NCI-H2029 treated with DMSO at 0.1 percent for 48 hours (cell line): ENCODE data around the gene SLC2A6.

Experiments
- DNase-seq: peaks from one replicate; lab custom pipeline; 2025; lab: John Stamatoyannopoulos, UW

Gene SLC2A6

DNA sequence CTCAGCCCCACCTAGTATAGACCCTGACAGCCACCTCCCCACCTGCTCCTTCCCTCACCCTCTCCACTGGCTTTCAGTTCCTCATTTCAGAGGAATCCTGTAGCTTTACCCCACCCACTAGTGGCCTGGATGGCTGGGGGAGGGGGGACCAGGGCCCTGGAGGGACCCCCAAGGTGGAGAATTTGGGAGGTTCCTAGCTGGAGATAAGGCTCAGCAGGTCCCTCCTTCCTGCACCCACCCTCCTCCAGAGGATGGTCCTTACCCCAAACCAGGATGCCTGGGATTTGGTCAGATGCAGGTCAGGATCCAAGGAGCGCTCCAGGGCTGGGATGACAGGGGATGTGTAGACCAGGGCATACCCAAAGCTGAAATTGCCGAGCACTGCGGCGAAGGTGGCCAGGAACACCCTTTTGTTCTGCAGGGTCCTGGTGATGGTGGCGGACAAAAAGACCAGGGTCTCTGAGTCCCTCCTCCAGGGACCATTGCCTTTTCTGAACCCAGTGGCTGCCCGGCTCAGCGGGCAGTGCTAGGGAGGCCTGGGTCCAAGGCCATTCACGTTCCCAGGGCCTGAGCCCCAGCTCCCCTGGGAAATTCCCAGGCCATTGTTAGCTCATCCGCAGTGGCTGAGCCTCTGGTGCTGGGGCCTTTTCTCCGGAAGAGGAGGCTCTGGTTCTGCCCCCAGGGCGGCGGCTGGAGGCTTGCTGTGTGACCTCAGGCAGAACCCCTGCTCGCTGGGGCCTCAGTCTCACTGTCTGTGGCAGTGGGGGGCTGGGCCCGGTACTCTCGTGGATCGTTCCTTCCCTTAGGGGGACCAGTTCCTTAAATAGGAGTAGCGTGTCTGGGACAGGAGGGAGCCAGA lies 678 bp downstream of the SLC2A6 start:
- DNase-seq, result no peak

DNA sequence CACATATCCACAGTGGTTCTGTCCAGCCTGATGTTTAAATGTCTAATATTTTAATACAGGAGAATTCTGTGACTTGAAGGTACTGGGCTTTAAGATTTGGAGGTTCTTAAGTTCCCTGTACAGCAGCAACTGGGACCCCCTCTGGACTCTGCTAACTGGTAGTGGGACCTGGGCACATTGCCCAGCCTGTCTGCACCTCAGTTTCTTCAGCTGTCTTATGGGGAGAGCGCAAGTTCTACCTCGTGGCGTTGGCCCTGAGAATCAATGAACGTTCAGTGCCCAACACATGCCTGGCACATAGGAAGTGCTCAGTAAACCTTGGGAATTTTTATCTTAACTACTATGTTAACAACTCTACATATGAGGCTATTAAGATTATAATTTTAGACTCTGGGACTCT lies 1.4 kb downstream of the SLC2A6 start:
- DNase-seq, result no peak

DNA sequence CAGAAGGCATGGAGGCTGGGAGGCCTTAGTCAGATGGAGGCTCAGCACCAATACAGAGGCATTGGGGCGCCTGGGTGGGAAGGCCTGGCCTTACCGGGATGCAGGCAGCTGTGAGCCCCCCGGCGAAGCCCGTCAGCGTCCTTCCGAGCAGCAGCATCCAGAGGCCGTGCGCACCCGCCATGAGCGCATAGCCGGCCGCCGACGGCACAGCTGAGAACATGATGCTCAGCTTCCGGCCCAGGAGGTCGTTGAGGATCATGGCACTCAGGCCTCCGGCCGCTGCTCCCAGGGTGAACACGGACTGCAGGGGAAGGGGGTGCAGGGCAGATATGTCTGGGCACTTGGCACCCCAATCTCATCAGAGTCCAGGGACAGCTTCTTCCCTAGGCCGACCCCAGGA lies 2.0 kb downstream of the SLC2A6 start:
- DNase-seq, result no peak

DNA sequence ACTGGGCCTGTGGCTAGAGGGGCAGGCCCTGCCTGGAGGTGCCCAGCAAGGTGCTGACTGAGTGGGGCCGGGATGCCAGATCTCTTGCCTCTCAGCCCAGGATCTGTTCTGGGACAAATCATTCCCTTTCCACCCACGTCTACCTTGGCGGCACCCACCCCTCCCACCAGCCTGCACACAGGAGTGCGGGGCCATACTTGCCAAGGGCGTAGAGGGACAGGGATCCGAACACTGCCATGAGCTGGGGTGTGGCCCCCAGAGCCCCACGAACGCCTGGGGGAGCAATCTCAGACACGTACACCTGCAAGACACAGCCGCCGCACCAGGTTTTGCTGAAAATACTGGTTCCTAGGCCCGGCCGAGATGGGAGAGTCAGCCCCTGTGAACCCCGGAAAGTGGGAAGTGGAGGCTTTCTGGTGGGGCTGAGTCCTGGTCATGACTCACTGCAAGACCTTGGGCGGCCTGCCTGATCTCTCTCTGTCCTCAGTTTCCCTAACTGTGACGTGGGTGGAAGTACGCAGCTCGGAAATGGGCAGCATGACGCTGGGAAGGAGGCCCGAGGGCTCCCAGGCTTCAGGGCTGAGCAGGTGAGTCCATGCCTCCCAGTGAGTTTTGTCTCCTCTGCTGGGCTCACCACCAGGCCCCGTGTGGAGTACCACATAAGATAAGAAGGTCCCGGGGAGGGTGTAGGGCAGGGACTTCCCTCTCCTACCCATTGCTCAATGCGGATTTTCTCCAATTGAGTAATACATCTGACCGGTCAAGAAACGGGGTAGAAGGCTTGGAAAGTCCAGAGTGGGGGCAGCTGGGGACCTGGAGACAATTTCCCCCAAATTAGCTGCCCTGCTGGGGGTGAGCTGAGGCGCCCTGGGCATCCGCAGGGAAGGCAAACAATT lies 2.6 kb downstream of the SLC2A6 start:
- no peak for DNase-seq

DNA sequence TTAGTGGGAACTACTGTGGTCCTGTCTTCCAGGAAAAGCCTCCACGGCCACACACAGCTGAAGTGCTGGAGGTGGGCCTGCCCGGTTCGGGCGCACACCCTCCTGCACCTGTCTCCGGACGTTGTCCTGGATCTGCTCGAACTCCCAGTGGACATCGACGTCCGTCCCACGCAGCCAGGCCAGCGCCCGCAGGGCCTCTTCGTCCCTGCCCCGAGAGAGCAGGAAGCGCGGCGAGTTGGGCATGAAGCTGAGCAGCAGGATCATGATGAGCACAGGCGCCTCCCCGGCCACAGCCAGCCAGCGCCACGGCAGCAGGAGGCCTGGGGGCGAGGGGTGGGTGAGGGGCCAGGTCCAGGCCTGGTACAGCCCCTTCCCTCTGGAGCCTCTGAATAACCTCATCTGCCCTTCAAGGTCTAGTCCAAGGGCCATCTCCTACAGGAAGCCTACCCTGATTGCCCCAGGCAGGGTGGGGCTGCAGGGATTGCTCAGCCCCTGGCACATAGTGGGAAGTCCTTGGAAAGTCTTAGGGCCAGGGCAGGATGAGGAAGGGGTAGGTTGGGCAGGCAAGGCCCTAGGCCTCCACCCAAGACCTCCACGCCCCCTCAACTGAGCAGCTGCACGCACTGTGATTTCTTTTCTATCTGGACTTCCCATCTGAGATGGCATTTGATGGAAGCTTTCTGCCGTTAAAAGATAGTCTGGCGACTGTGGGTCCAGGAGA lies 3.4 kb downstream of the SLC2A6 start:
- DNase-seq, result no peak

DNA sequence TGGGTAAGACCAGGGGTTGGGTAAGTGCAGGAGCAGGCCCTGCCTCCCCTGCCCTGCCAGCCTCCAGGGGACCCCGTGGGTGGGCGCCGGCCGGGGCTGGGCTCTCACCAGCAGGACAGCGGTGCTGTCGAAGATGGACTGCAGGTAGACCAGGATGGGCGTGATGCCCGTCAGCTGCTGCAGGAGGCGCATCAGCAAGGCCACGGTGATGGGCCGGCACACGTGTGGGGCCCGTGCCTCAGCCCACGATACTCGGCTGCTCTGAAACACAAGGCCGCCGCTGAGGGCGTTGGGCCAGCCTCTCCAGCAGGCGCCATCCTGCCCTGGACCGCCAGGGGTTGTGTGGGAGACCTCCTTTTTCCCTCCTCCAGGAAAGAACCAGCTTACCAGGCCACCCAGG lies 4.0 kb downstream of the SLC2A6 start:
- DNase-seq, result no peak

DNA sequence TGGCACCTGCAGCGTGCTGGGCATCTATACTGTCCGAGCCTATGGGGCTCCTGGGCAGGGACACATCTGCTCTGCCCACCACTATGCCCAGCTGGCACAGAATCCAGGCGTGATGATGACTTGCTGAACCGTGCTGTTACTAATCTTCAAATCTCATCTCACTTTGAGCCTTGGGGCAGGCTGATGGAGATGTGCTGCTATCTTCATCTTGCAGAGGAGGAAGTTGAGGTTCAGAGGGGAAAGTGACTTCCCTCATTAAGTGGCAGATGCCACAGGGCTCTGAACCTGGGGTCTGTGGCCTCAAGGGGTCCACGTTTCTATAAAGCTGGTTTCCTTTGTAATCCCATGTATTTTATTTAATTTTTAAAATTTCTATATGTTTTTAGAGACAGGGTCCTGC lies 4.7 kb downstream of the SLC2A6 start:
- DNase-seq, result no peak

DNA sequence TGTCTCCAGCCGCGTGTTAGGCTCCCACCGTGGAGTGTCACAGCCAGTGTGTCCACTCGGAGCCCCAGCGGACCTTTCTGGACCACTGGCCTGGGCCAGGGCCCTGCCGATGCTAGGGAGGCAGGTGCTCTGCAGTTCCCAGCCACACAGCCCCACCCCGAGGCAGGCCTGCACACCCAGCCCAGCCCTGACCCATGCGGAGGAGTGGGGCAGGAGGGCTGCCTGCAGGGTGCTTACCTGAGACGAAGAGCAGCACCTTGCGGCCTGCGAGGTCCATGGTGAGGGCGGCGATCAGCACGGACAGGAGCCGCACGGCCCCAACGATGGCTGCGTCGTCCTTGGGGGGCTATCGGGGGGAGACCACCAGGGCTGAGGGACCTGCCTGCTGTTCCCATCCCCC lies 5.2 kb downstream of the SLC2A6 start:
- DNase-seq, result no peak

DNA sequence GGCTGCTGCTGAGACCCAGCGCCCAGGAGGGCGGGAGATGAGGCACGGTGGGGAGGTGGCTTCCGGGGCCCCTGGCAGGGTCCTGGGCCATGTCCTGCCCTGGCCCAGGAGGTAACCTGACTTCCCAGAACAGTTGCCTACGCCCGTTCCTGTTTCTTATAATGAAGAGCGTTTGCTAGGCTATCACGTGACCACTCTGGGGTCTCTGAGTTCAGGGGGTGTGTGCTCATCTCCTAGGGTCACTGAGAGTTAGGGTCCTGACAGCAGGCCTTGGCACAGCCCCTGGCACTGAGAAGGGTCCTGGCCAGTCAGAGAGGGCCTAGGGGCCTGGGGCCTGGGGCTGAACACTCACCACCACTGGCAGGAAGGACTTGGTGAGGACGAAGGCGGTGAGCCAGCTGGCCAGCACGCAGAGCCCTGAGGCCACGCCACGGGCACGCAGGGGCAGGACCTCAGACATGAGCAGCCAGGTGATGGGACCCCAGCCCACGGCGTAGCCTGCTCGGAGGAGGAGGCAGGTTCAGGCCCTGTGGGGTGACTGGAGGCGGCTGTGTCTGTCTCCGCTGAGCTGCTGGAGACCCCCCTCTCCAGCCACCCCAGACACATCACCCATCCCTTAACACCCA lies 6.0 kb downstream of the SLC2A6 start:
- no peak for DNase-seq

DNA sequence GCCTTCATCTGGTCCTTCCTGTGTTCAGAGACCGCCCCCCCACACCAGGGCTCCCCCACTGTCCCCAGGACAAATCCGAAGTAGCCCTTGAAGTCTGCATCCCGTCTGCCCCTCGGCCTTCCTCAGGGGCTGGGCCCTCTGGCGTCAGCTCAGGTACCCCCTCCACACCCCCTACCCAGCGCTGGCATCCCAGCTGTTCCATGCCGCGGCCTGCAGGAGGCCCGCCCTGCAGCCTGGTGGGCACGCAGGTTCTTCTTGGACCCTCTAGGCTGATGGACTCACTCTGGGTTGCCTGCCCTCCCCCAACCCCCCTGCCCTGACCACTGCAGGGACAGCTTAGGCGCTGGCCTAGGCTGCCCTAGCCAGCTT lies 6.6 kb downstream of the SLC2A6 start:
- DNase-seq, result no peak

DNA sequence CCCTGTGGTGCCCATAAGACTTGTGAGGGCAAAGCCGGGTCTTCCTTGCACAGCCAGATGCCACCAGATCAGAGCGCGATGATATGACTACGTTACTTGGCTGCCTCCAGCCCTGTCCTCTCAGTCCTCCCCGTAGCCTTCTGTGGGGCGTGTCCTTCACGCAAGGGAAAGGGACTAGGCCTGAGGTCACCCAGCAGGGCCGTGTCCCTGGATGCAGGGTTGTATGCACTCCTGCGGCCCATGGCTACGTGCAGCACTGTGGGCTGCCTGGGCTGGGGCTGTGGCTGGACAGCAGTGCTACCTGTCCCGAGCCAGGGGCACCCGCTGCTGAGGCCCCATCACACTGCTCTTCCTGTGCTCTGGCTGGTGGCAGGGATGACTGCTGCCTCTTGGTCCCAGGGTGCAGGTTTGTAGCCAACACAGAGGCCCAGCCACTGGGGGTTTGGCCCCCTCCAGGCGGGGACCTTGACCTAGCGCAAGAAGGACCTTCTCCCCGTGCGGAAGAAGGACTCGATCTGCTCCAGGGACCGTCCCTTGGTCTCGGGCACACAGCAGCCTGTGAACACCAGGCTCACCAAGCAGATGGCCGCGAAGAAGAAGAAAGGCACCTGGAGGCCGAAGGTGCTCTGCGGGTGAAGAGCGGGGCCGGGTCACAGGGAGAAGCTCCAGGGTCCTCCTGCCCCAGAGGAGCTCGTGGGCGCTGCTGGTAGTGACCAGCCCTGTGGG lies 7.2 kb downstream of the SLC2A6 start:
- DNase-seq, result no peak

DNA sequence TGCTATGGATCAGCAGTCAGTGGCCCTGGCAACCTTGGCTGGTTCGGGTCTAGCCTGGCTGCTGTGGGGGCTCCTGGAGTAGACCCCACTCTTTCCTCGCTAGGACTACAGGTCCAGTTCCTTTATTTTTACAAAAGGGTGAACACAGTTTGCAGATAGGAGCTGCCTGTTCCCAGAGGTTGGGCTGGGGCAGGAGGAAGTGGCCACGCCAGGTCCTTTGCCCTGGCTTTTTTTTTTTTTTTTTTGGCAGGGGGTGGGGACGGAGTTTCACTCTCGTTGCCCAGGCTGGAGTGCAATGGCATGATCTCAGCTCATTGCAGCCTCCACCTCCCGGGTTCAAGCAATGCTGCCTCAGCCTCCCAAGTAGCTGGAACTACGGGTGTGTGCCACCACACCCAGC lies 7.9 kb downstream of the SLC2A6 start:
- DNase-seq, result no peak

DNA sequence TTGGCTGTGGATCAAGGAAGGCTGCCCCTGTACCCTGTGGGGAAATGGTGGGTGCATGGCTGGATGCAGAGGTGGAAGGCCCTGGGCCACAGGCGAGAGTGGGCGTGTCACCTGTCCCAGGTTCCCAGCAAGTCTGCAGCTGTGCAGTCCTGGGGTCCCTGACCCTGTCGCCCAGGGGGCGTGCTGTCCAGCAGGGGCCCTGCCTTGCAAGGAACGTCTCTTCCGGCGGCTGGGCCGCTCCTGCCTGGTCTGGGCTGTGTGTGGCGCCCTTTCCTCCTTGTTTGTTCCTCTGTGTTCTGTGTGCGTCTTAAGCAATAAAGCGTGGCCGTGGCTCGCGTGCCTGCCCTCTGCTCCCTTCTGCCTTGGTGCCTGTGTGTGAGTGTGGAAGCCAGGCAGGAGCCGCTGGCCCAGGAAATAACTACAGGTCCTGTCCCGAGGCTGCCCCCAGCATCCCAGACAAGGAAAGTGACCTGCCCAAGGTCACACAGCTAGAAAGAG lies 8.4 kb downstream of the SLC2A6 start:
- no peak for DNase-seq

DNA sequence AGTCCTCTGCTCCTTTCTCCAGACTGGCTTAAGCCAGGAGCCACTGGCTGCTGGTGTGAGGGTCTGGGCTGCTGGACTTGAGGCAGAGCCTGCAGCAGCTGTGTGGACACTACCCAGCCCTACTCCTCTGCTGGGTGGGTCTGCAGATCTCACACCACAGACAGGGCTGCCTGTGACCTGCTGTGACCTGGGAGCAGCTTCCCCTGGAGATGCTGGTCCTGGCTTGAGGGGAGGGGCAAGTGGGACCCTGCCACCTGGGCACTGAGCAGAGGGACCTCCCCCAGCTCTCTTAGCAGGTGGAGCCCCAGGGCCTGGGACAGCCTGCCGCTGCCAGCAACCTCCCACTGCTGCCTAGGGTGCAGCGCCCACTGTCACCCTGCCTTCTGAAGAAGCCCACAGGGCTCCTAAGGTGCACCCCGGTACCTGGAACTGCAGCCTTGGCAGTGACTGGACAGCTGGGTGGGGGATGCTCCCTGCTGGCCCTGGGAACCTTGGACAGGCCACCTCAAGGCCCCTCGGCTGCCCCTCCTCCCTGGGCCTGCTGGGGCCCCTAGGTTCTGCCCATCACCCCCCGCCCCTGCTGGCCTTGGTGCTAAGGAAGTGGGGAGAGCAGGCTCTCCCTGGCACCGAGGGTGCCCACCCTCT lies 10.0 kb downstream of the SLC2A6 start:
- no peak for DNase-seq

DNA sequence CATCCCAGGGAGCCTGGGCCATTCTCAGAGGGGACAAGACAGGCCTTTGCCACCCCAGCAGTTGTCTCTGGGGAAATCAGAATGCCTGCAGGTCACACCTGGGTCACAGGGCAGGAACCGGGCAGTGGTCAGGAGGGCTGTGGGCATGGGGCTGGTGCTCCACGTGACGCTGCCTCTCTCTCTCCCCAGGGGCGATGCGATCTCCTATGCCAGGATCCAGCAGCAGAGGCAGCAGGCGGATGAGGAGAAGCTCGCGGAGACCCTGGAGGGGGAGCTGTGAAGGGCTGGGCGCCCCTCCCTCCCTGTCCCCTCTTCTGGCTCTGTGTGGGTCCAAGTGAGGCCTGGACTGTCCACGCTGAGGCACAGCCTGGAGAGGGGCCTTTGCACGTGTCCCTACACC lies 10.5 kb downstream of the SLC2A6 start:
- DNase-seq, result no peak

DNA sequence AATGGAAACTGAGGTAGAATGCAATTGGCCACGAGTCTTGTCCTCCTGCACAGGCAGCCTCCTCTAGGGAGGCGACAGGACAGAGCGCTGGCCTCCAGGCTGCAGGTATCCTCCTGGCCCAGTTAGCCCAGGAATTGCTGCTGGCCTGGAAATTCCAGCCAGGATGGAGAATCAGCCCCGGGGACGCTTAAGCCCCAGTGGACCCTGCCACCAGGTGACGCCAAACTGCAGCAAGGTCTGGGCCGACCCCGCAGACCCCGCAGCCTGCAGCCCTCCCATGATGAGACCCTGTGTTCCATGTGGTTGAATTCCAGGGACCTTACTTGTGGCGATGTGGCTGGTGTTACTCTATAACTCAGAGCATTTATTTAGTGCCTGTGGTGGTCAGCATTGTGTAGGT lies 11.8 kb downstream of the SLC2A6 start:
- no peak for DNase-seq

DNA sequence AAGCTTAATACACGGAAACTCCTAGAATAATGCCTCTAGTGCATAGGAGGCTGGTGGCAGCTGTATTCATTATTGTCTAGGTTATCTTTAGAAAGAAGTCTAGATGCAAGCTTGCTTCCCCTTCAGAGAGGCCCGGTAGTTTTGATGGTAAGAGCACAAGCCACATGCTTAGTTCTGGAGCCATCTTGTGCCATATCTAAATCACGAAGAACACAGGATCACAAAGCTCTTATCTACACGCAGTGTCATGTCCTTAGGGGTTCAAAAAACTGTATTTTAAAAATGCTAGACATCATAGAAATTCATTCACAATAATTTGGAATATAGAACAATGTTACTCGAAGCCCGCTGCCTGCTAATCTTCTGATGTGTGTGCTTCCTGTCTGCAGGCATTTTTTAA lies 12.9 kb downstream of the SLC2A6 start:
- no peak for DNase-seq

DNA sequence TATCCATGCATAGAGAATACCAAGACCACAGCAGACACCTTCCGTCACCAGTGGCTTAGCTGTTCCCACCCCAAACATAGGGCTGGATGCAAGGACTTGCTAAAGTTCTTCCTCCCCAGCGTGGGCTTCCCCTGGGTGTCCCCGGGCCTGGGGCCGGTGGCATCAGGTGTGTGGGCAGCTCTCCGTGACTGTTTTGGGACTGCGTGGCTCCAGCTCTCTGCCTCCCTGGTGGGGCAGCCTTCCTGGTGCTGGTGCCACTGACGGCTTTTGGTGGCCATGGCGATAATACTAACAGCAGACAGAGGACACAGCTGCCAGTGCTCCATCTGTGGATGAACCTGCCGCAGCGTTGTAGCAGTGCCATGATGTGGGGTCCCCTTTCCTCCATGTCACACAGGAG lies 14.3 kb downstream of the SLC2A6 start:
- no peak for DNase-seq

DNA sequence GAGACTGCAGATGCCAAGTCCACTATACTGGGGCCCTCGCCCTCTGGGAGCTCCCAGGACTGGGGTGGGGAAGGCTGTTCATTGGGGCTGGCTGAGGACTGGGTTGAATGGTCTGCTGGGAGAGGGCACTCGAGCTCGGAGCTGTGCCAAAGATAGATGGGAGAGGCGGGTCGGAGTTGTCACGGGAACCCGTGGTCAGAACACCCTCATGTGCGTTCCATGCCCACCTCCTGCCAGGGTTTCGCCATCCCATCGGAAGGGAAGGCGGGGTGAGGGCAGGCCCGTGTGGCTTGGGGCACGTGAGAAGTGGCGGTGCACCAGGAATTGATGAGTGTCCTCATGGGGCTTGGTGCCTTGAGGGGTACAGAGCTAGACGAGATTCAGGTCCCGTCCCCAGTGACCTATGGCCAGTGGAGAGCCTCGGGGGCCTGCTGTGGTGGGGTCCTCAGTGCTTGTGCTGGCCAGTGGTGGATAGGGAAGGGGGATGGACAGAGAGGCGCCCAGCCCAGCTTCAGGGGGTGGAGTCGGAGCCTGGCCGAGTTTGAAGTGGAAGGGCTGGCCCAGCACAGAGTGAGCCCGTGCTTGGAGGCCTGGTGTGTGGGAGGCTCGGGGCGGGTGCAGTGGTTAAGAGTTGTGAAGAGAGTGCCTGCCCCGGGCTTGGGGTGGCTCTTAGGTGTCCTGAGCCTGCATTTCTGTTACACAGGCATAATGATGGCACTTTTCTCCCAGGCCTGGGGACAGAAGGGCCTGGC lies 14.9 kb downstream of the SLC2A6 start:
- DNase-seq, result no peak

DNA sequence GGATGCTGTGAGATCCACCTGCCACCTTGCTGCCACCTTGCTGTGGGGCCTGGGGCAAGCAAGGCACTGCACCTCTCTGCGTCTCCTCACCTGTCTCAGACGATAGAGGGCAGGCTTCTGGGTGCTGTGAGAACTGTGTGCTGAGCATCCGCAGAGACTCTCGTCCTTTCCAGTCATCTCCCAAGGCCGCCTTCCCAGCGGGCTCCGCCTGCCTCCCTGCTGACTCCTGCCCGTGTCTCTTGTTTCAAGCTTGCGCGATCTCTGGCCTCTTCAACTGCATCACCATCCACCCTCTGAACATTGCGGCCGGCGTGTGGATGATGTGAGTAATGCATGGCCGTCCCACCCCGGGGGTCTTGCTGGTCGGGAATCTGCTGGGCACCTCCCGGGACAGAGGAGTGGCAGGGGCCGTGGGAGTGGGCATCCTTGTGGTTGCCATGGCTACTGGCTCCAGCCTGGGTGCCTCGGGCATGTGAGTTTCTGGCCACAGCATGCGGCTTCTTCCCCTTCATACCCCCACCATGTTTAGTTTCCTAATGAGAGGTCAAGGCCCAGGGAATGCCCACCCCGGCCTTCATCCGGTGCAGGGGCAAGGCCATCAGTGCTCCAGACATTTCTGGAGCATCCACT lies 15.6 kb downstream of the SLC2A6 start:
- no peak for DNase-seq
